Sigmoid colon (tissue), 7 donors: ENCODE results near the gene PLB1. TPM values are rescaled to one million over a fixed set of nuclear protein-coding genes. Genes with fewer than 3 reads are reported as not detected.

Experiments
- DNase-seq: peaks from one replicate; pipeline ENCODE4 v3.0.0-alpha.2; 2019
- H3K27ac ChIP-seq, 4 donors: fragments of 200-600 bp; sonication (generic); one replicate each; pipeline ENCODE4 v1.5.1; 2016 to 2019; ENCODE audit warnings: mild to moderate bottlenecking in 1 of 4
- H3K27me3 ChIP-seq, 3 donors: fragments of 200-600 bp; sonication (generic); one replicate each; pipeline ENCODE4 v1.5.1; 2019; ENCODE audit warnings: mild to moderate bottlenecking in 1 of 3
- H3K36me3 ChIP-seq, 4 donors: fragments of 200-600 bp; sonication (generic); one replicate each; pipeline ENCODE4 v1.5.1; 2016 to 2019
- H3K4me1 ChIP-seq, 4 donors: fragments of 200-600 bp; sonication (generic); one replicate each; pipeline ENCODE4 v1.5.1; 2017 to 2019
- H3K4me3 ChIP-seq, 4 donors: fragments of 200-600 bp; sonication (generic); one replicate each; pipeline ENCODE4 v1.5.1; 2017 to 2019; ENCODE audit warnings: mild to moderate bottlenecking in 2 of 4, moderate library complexity in 1 of 4
- H3K9me3 ChIP-seq, 4 donors: fragments of 200-600 bp in 3 of 4; sonication (generic) in 3 of 4; one replicate each; pipeline versions ENCODE4 v1.5.1 to v1.6.1; 2013 to 2019
- EP300 ChIP-seq, 4 donors: sonication (generic); formaldehyde crosslinking; IDR thresholded peaks; one replicate each; pipeline ENCODE4 v1.6.1; 2017; ENCODE audit warnings: antibody characterized with exemption in 4 of 4
- POLR2A ChIP-seq, 2 donors: fragments of 450-650 bp; IDR thresholded peaks; one replicate each; pipeline ENCODE4 v1.6.1; 2016; ENCODE audit warnings: antibody characterized with exemption in 2 of 2, mild to moderate bottlenecking in 2 of 2, moderate library complexity in 2 of 2
- POLR2AphosphoS5 ChIP-seq, 4 donors: sonication (generic); formaldehyde crosslinking; IDR thresholded peaks; one replicate each; pipeline ENCODE4 v1.6.1; 2017; ENCODE audit warnings: antibody characterized with exemption in 4 of 4
- WGBS, 2 donors: extraction: QIAGEN DNeasy Blood & Tissue Kit; methylation state at CpG; one replicate each; pipeline ENCODE4 v1.1.7; 2013; 5-methylcytosine and 5-hydroxymethylcytosine counted together
- intact Hi-C: fragments of 100-400 bp; cut with DNase I; formaldehyde crosslinking; loops from one replicate; pipeline ENCODE4 v1.15.1; 2023
- polyA plus RNA-seq, 3 donors: library from polyadenylated mRNA; stranded (reverse); fragments of 200-250 nt; gene quantifications; one replicate each; pipeline ENCODE4 v1.2.3, GENCODE V29; 2013
- total RNA-seq, 4 donors: library from RNA; depleted of rRNA; stranded (reverse); fragments of >200 nt; gene quantifications; one replicate each; pipeline ENCODE4 v1.1.0, GENCODE V29; 2016
- TF ChIP-seq, protein P1 (sequence below), 4 experiments: fragments of 450-650 bp in 3 of 4; fragments of 200-600 bp in 1 of 4; IDR thresholded peaks; one replicate each; pipeline ENCODE4 v1.5.1; 2016 to 2019; ENCODE audit warnings: antibody characterized with exemption in 4 of 4, mild to moderate bottlenecking in 3 of 4, moderate library complexity in 2 of 4
- donor health status: healthy with polysubstance abuse.
- donor health status: Bipolar disorder and iron deficiency.
- donor health status: healthy.

The PLB1 gene
- total and polyA plus RNA-seq, 7 donors, result 1.2 to 18.3 (median 2.1) TPM

DNA sequence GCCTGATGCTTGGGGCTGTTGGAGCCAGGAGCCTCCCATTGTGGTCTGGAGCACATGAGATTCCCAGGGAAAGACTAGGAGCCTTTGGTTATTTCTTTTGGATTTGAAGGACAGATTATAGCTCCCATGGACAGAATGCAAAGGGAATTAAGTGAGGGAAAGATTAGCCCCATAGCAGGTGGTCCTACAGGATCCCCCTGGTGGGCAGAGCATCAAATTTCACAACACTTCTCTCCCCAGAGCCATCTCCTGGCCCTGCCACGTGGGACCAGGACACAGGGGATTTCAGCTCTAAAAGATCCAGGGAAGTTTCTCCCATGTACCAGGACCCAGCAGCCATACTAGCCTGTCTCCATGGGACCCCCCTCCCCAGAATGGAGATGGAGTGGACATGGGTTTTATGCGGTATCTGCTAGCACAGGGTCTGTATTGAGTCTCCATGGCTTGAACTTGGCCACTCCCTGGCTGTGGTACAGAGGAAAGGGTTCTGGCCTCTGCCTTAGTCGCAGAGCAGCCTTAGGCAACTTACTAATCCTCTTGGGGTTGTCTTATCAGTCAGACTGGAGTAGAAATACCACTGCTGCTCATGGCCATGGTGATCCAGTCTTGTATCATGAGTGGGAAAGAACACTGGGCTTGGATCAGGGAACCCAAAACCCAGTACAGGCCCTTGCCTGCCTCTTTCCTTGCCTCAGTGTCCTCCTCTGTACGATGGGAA lies 6.8 kb upstream of the PLB1 start:
- TF ChIP-seq, protein P1, sequence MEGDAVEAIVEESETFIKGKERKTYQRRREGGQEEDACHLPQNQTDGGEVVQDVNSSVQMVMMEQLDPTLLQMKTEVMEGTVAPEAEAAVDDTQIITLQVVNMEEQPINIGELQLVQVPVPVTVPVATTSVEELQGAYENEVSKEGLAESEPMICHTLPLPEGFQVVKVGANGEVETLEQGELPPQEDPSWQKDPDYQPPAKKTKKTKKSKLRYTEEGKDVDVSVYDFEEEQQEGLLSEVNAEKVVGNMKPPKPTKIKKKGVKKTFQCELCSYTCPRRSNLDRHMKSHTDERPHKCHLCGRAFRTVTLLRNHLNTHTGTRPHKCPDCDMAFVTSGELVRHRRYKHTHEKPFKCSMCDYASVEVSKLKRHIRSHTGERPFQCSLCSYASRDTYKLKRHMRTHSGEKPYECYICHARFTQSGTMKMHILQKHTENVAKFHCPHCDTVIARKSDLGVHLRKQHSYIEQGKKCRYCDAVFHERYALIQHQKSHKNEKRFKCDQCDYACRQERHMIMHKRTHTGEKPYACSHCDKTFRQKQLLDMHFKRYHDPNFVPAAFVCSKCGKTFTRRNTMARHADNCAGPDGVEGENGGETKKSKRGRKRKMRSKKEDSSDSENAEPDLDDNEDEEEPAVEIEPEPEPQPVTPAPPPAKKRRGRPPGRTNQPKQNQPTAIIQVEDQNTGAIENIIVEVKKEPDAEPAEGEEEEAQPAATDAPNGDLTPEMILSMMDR (IDR thresholded peaks at IDR 0.05), result no peak
- TF ChIP-seq POLR2A (IDR thresholded peaks at IDR 0.05) (no peak), EP300 (IDR thresholded peaks at IDR 0.05) (no peak), POLR2AphosphoS5 (IDR thresholded peaks at IDR 0.05) (no peak)
- Histone ChIP-seq H3K27me3 (no peaks in the 10 kb centered on the region), H3K4me3 (no peak overlapping the region), H3K36me3 (no peaks in the 10 kb centered on the region), H3K27ac (no peak overlapping the region), H3K9me3 (no peaks in the 10 kb centered on the region), H3K4me1 (no peaks in the 10 kb centered on the region)
- intact Hi-C loops, result no loop called here
- no peak for DNase-seq
- 81 to 86% methylated on average over 4 of the region's 4 CpGs for WGBS, 2 donors

DNA sequence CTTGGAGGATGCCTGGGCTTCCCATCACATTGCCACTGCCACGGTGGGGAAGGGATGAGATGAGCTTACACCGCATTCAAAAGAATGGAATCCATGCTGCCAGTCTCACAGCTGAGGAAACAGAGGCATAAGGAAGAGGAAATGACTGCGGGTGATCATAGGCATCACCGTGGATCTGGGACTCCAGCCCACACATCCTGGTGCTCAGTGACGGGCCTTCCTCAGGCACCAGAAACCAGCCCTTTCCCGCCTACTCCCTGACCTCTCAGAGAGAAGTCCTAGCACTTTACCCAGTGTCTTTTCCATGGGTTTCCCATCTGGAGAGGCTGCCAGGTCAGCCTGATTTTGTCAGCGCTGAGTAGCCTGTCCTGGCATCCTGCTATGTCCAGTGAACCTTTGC lies 5.3 kb upstream of the PLB1 start:
- no peak for DNase-seq
- TF ChIP-seq EP300 (IDR thresholded peaks at IDR 0.05), result no peak
- no peak for TF ChIP-seq POLR2AphosphoS5 (IDR thresholded peaks at IDR 0.05)
- TF ChIP-seq POLR2A (IDR thresholded peaks at IDR 0.05), result no peak
- TF ChIP-seq, protein P1 (IDR thresholded peaks at IDR 0.05), result no peak
- intact Hi-C loops, result no loop called here
- 91 to 93% methylated on average over 7 of the region's 7 CpGs for whole genome bisulfite sequencing, 2 donors
- no peak overlapping the region for H3K4me3 ChIP-seq
- no peaks in the 10 kb centered on the region for H3K4me1 ChIP-seq
- no peaks in the 10 kb centered on the region for H3K9me3 ChIP-seq
- H3K27ac ChIP-seq, result no peak overlapping the region
- H3K36me3 ChIP-seq, result no peaks in the 10 kb centered on the region
- no peaks in the 10 kb centered on the region for H3K27me3 ChIP-seq

DNA sequence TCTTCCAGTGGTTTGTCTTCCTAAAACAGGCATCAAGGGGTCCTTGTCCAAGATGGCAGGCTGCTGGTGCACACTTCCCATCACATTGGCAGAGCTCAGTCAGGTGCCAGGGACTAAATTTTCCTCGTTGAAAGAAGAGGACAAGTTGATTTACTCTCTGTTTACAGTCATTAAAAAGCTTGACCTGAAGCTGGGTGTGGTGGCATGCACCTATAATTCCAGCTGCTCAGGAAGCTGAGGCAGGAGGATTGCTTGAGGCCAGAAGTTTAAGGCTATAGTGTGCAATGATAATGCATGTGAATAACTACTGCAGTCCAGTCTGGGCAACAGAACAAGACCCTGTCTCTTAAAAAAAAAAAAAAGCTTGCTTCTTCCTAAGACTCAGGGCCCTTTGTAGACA lies 3.6 kb upstream of the PLB1 start:
- Histone ChIP-seq H3K4me3 (no peak overlapping the region), H3K36me3 (no peaks in the 10 kb centered on the region), H3K9me3 (no peaks in the 10 kb centered on the region), H3K27ac (no peak overlapping the region), H3K4me1 (no peaks in the 10 kb centered on the region), H3K27me3 (no peaks in the 10 kb centered on the region)
- intact Hi-C loops, result no loop called here
- WGBS, 2 donors, result 10 to 58% methylated on average over 1 of the region's 1 CpG
- no peak for DNase-seq
- no peak for TF ChIP-seq POLR2AphosphoS5 (IDR thresholded peaks at IDR 0.05)
- TF ChIP-seq, protein P1 (IDR thresholded peaks at IDR 0.05), result no peak
- no peak for TF ChIP-seq POLR2A (IDR thresholded peaks at IDR 0.05)
- TF ChIP-seq EP300 (IDR thresholded peaks at IDR 0.05), result no peak

DNA sequence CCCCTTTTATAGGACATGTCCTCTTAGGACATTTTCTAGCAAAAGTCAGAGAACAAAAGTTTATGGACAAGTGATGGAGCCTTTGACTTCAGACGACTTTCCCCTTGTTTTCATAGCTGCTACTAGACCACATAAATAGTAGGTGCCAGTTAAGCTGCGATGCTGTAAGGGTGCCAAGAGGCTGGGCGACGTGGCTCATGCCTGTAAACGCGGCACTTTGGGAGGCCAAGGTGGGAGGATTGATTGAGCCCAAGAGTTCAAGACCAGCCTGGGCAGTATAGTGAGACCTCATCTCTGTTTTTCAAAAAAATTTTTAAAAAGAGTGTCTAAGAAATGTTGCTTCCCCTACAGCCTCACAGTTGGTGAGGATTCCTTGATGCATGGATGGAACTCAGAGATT lies 2.2 kb upstream of the PLB1 start:
- Histone ChIP-seq H3K4me1 (no peaks in the 10 kb centered on the region), H3K27me3 (no peaks in the 10 kb centered on the region), H3K4me3 (no peak overlapping the region), H3K27ac (no peak overlapping the region), H3K9me3 (no peaks in the 10 kb centered on the region), H3K36me3 (no peaks in the 10 kb centered on the region)
- TF ChIP-seq EP300 (IDR thresholded peaks at IDR 0.05), result no peak
- TF ChIP-seq, protein P1 (IDR thresholded peaks at IDR 0.05), result no peak
- TF ChIP-seq POLR2AphosphoS5 (IDR thresholded peaks at IDR 0.05), result no peak
- no peak for TF ChIP-seq POLR2A (IDR thresholded peaks at IDR 0.05)
- no peak for DNase-seq
- intact Hi-C loops, result no loop called here
- WGBS, 2 donors, result 92 to 93% methylated on average over 6 of the region's 6 CpGs

DNA sequence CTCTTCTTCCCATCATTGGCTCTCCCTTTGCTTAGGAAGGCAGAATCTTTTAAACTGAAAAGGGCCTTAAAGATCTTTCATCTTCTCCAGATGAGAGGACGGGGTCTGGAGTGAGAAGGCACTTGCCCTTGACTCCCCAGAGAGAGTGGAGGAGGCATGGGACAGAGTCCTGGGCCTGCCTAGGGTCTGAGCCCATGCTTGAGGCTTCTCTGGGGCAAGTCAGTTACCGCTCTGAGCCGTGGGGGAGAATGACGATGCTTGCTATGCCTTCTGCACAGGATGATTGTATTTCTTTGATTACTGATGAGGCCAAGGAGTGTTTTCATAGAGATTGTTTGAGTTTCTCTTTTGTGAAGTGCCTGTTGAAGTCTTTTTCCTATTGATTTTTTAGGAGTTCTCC lies 921 bp downstream of the PLB1 start:
- H3K4me3 ChIP-seq, result no peak overlapping the region
- DNase-seq, result no peak
- intact Hi-C loops, result no loop called here
- H3K27me3 ChIP-seq, result no peaks in the 10 kb centered on the region
- no peaks in the 10 kb centered on the region for H3K9me3 ChIP-seq
- 64 to 78% methylated on average over 4 of the region's 4 CpGs for WGBS, 2 donors
- TF ChIP-seq POLR2A (IDR thresholded peaks at IDR 0.05) (no peak), EP300 (IDR thresholded peaks at IDR 0.05) (no peak), POLR2AphosphoS5 (IDR thresholded peaks at IDR 0.05) (no peak)
- TF ChIP-seq, protein P1 (IDR thresholded peaks at IDR 0.05), result no peak
- no peaks in the 10 kb centered on the region for H3K4me1 ChIP-seq
- no peaks in the 10 kb centered on the region for H3K36me3 ChIP-seq
- no peak overlapping the region for H3K27ac ChIP-seq
